GM21526 (cell line): ENCODE results near the gene GOLGA2.
"Not testable (repeated sequence)": the region's sequence is repeated elsewhere in the genome, so short reads cannot be mapped to it uniquely, and the experiment has no call there.

Experiments
- ATAC-seq: cut with Tn5 transposase; IDR thresholded peaks from one replicate; pipeline ENCODE4 v1.9.1; 2021; ENCODE audit warnings: moderate library complexity; ENCODE audit not compliant: unreplicated experiment, low FRiP score

GOLGA2 gene

GRCh38 chr9:128244837-128245231, 31.0 kb downstream of the GOLGA2 start:
- ATAC-seq, result no peak

- no peak for ATAC-seq
These were observed 31.5 kb downstream of the GOLGA2 start for GRCh38 chr9:128244091-128244836.

GRCh38 chr9:128243215-128244018, 32.4 kb downstream of the GOLGA2 start:
- ATAC-seq, result no peak

GRCh38 chr9:128242828-128243214, 33.0 kb downstream of the GOLGA2 start:
- ATAC-seq, result no peak

DNA sequence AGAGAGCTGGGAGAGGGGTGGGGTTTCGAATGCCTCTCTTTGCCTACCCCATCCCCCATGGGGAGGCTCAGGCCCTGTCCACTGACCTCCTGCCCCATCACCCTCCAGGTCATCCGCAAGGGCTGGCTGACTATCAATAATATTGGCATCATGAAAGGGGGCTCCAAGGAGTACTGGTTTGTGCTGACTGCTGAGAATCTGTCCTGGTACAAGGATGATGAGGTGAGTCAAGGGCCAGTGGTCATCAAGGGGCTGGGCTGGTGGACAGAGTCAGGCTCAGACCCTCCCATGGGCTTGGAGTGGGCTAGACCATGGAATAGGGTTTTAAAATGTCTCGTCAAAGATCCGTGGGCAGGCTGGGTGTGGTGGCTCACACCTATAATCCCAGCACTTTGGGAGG, 33.7 kb downstream of the GOLGA2 start:
- ATAC-seq, result no peak

GRCh38 chr9:128233817-128234406, 41.9 kb downstream of the GOLGA2 start:
- no peak for ATAC-seq

- ATAC-seq, result no peak
These were observed 43.0 kb downstream of the GOLGA2 start for GRCh38 chr9:128232528-128233428.

DNA sequence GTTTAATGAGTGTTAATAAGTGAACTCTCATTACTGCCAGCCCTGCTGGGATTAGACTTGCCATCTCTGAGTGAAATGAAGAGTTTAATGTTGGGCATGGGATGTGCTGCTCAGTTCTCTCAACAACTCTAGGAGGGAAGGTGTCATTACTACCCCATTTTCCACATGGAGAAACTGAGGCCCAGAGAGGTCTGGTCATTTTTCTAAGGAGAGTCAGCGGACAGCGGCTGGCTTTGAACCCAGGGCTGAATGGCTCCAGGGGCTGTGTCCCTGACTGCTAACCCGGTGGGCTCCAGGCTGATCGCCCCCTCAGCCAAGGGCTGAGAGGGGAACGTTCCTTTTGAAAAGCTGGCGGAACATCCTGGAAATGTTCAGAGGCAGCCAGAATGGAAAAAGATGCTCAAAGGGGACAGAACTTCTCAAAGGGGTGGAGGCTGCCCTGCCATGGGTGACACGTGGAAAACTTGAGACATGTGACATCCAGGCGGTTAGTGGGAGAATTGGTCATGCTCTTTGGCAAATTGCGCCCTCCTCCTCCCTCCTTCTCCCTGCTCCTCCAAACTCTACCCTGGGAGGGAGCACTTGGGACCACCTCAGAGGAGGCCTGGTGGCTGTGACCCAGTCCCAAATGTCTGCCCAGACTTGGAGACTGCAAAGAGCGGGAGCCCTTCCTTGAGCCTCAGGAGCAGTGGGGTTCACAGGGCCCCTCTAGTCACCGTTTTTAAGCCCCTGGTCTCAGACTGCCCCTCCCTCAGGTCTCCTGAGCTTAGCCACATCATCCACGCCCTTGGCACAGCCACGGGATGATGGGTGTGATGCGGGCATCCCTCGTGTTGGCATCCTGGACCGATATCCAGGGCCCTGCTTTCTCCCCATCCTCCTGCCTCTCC, 43.9 kb downstream of the GOLGA2 start:
- ATAC-seq, result no peak

GRCh38 chr9:128230897-128231296, 44.9 kb downstream of the GOLGA2 start:
- ATAC-seq, result not testable (repeated sequence)

GRCh38 chr9:128226412-128226801, 49.4 kb downstream of the GOLGA2 start:
- no peak for ATAC-seq

- no peak for ATAC-seq
These were observed 49.9 kb downstream of the GOLGA2 start for GRCh38 chr9:128225770-128226411.

DNA sequence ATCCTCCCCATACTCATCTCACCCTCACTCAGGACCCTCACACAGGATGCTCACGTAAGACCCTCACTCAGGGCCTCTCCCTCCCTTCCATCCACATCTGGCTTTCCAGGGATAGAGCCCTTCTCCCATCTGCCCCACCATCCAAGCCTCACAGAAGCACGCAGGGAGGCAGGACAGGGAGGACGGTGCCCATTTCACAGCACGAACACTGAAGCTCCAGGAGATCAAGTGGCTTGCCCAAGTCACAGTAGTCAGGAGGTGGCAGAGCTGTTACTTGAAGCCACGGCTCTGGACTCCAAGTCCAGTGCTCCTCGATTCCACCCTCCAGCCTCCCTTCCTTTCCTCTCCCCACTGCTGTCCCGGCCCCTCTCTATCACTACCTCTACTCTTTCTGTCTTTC, 50.9 kb downstream of the GOLGA2 start:
- no peak for ATAC-seq

- ATAC-seq, result no peak
These were observed 52.7 kb downstream of the GOLGA2 start for GRCh38 chr9:128222880-128223670.

DNA sequence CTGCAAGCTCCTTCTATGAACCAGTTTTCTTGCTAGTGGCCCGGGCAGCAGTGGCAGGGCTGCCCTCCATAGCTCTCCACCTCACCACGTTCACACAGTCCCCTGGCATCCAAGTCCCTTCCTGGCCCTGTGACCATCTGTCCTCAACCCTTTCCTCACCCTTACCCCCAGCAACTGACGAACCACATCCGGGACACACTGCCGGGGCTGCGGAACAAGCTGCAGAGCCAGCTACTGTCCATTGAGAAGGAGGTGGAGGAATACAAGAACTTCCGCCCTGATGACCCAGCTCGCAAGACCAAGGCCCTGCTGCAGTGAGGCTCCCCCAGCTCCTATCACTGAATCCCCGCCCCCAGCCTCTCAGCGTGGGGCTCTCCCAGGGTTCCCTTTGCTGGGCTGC, 53.8 kb downstream of the GOLGA2 start:
- no peak for ATAC-seq

GRCh38 chr9:128219831-128220230, 56.0 kb downstream of the GOLGA2 start:
- no peak for ATAC-seq

- ATAC-seq, result peak; percentile 74
These were observed 57.1 kb downstream of the GOLGA2 start for GRCh38 chr9:128218518-128219389.

DNA sequence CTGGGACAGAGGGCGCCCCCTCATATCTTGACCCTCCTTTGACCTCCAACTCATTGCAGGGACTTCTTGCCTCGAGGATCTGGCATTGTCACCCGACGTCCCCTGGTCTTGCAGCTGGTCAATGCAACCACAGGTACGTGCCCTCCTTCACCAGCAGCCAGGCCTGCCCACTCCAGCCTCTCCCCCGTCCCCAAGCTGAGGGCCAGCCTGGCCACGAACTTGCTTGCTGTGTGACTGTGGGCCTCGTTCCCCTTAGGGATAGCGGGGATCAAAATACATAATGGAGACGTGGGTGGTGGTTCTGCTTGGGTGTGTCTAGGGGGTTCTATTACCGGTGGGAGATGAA, 57.7 kb downstream of the GOLGA2 start:
- no peak for ATAC-seq
